Measurements from ENCODE around the gene TLL2.

Gene TLL2

GRCh38 chr10:96346295-96346694, 167.4 kb downstream of the TLL2 start:
- no peak for DNase-seq

GRCh38 chr10:96345222-96345621, 168.5 kb downstream of the TLL2 start:
- DNase-seq, result no peak

- no peak for DNase-seq
Measured at GRCh38 chr10:96344178-96344577, 169.5 kb downstream of the TLL2 start.

GRCh38 chr10:96342402-96342801, 171.3 kb downstream of the TLL2 start:
- no peak for DNase-seq

- no peak for DNase-seq
Measured at GRCh38 chr10:96341219-96342182, 172.2 kb downstream of the TLL2 start.

- peak; percentile 6 for DNase-seq
Measured at GRCh38 chr10:96339956-96340904, 173.5 kb downstream of the TLL2 start.

GRCh38 chr10:96339383-96339782, 174.3 kb downstream of the TLL2 start:
- no peak for DNase-seq

- DNase-seq, result no peak
Measured at GRCh38 chr10:96338279-96338925, 175.3 kb downstream of the TLL2 start.

GRCh38 chr10:96337106-96337505, 176.6 kb downstream of the TLL2 start:
- DNase-seq, result no peak

GRCh38 chr10:96334616-96335526, 178.9 kb downstream of the TLL2 start:
- no peak for DNase-seq

GRCh38 chr10:96333101-96333500, 180.6 kb downstream of the TLL2 start:
- no peak for DNase-seq

GRCh38 chr10:96327462-96327861, 186.3 kb downstream of the TLL2 start:
- DNase-seq, result no peak

GRCh38 chr10:96325719-96326373, 187.9 kb downstream of the TLL2 start:
- no peak for DNase-seq

GRCh38 chr10:96324447-96324846, 189.3 kb downstream of the TLL2 start:
- DNase-seq, result no peak

- DNase-seq, result no peak
Measured at GRCh38 chr10:96322275-96322674, 191.5 kb downstream of the TLL2 start.

GRCh38 chr10:96321822-96322221, 191.9 kb downstream of the TLL2 start:
- DNase-seq, result no peak

GRCh38 chr10:96319754-96320474, 193.8 kb downstream of the TLL2 start:
- DNase-seq, result no peak

GRCh38 chr10:96317067-96317833, 196.5 kb downstream of the TLL2 start:
- no peak for DNase-seq
